Mesendoderm (in vitro differentiated cells): ENCODE results near the gene NDUFS7.
A peak's percentile ranks its signal among the peaks of the same experiment; 100 is the strongest.

ENCODE experiments used
- DNase-seq: peaks from one replicate; pipeline ENCODE4 v3.0.0; 2013
- H2AK5ac ChIP-seq: 2 replicates; pipeline ENCODE4 v1.6.1; 2013; ENCODE audit warnings: low read length, inconsistent platforms
- H2BK120ac ChIP-seq: 2 replicates; pipeline ENCODE4 v1.6.1; 2013; ENCODE audit warnings: low read depth, mild to moderate bottlenecking, low read length, moderate library complexity, mixed read lengths
- H2BK15ac ChIP-seq: replicated peaks from 2 replicates; pipeline ENCODE4 v1.6.1; 2013; ENCODE audit warnings: low read depth, mild to moderate bottlenecking, moderate library complexity
- H2BK5ac ChIP-seq: 2 replicates; pipeline ENCODE4 v1.6.1; 2013; ENCODE audit warnings: low read length, inconsistent platforms
- H3K18ac ChIP-seq: 2 replicates; pipeline ENCODE4 v1.6.1; 2013; ENCODE audit warnings: mild to moderate bottlenecking, low read length, mixed read lengths
- H3K23ac ChIP-seq: one replicate; pipeline ENCODE4 v1.6.1; 2013; ENCODE audit warnings: low read length
- H3K27ac ChIP-seq: 2 replicates; pipeline ENCODE4 v1.5.1; 2013; ENCODE audit warnings: low read depth, mild to moderate bottlenecking, inconsistent platforms, low read length, moderate library complexity
- H3K27me3 ChIP-seq: 2 replicates; pipeline ENCODE4 v1.6.1; 2013; ENCODE audit warnings: low read length, control low read depth, mild to moderate bottlenecking, inconsistent platforms; ENCODE audit not compliant: insufficient read depth, poor library complexity
- H3K36me3 ChIP-seq: 2 replicates; pipeline ENCODE4 v1.6.1; 2013; ENCODE audit warnings: low read length, inconsistent platforms; ENCODE audit not compliant: control insufficient read depth, insufficient read depth
- H3K4ac ChIP-seq: one replicate; pipeline ENCODE4 v1.6.1; 2013; ENCODE audit warnings: low read depth, mild to moderate bottlenecking, low read length, moderate library complexity
- H3K4me1 ChIP-seq: 2 replicates; pipeline ENCODE4 v1.6.1; 2013; ENCODE audit warnings: low read depth, low read length, inconsistent platforms; ENCODE audit not compliant: control insufficient read depth
- H3K4me2 ChIP-seq: 2 replicates; pipeline ENCODE4 v1.6.1; 2013; ENCODE audit warnings: low read length
- H3K4me3 ChIP-seq: 2 replicates; pipeline ENCODE4 v1.5.1; 2013; ENCODE audit warnings: mild to moderate bottlenecking, low read length
- H3K56ac ChIP-seq: one replicate; pipeline ENCODE4 v1.6.1; 2013; ENCODE audit warnings: low read length
- H3K79me1 ChIP-seq: 2 replicates; pipeline ENCODE4 v1.6.1; 2013; ENCODE audit warnings: low read length, inconsistent platforms
- H3K79me2 ChIP-seq: 2 replicates; pipeline ENCODE4 v1.6.1; 2013; ENCODE audit warnings: mild to moderate bottlenecking, low read length; ENCODE audit not compliant: control insufficient read depth, insufficient read depth
- H3K9ac ChIP-seq: 2 replicates; pipeline ENCODE4 v1.6.1; 2013; ENCODE audit warnings: low read length, inconsistent platforms
- H4K5ac ChIP-seq: one replicate; pipeline ENCODE4 v1.6.1; 2013; ENCODE audit warnings: low read length
- H4K8ac ChIP-seq: one replicate; pipeline ENCODE4 v1.6.1; 2013; ENCODE audit warnings: low read depth, mild to moderate bottlenecking, control low read depth, low read length, moderate library complexity
- WGBS: extraction: QIAGEN DNeasy Blood & Tissue Kit; methylation state at CpG from one replicate; pipeline ENCODE4 v1.1.7; 2013; ENCODE audit warnings: low lambda C conversion rate, missing lambda C conversion rate; ENCODE audit not compliant: insufficient coverage; ENCODE audit errors: extremely low coverage; 5-methylcytosine and 5-hydroxymethylcytosine counted together

Gene NDUFS7

GRCh38 chr19:1356508-1356865 lies 27.2 kb upstream of the NDUFS7 start:
- no peak overlapping the region for H3K27ac ChIP-seq
- no peak overlapping the region for H2BK5ac ChIP-seq
- H3K56ac ChIP-seq, result no peak overlapping the region
- no peak overlapping the region for H4K8ac ChIP-seq
- peaks cover 9% of the 10 kb centered on the region for H3K79me2 ChIP-seq
- no peak overlapping the region for H3K4me2 ChIP-seq
- H2AK5ac ChIP-seq, result no peak overlapping the region
- no peak overlapping the region for H3K4me3 ChIP-seq
- H3K79me1 ChIP-seq, result peaks cover 8% of the 10 kb centered on the region
- no peaks in the 10 kb centered on the region for H3K4me1 ChIP-seq
- no peak for DNase-seq
- H2BK15ac ChIP-seq, result no peak overlapping the region
- H3K23ac ChIP-seq, result no peak overlapping the region
- WGBS, result no CpG with 5 or more reads among the region's 3 CpGs
- no peak overlapping the region for H3K18ac ChIP-seq
- H3K27me3 ChIP-seq, result no peaks in the 10 kb centered on the region
- no peak overlapping the region for H3K9ac ChIP-seq
- peaks cover 1% of the 10 kb centered on the region for H3K36me3 ChIP-seq
- H3K4ac ChIP-seq, result no peak overlapping the region
- H4K5ac ChIP-seq, result no peak overlapping the region
- no peak overlapping the region for H2BK120ac ChIP-seq

GRCh38 chr19:1357531-1358109 lies 26.1 kb upstream of the NDUFS7 start:
- Histone ChIP-seq H3K23ac (no peak overlapping the region), H2BK120ac (no peak overlapping the region), H3K4me3 (no peak overlapping the region), H3K36me3 (peaks cover 3% of the 10 kb centered on the region), H4K5ac (no peak overlapping the region), H3K9ac (peak overlapping the region; percentile 29), H3K56ac (peak overlapping the region; percentile 49), H3K4ac (no peak overlapping the region), H2BK15ac (no peak overlapping the region), H2AK5ac (no peak overlapping the region), H2BK5ac (no peak overlapping the region), H3K79me1 (peaks cover 8% of the 10 kb centered on the region), H3K27ac (no peak overlapping the region), H3K4me1 (no peaks in the 10 kb centered on the region), H3K27me3 (no peaks in the 10 kb centered on the region), H4K8ac (no peak overlapping the region), H3K18ac (no peak overlapping the region), H3K4me2 (no peak overlapping the region), H3K79me2 (peaks cover 9% of the 10 kb centered on the region)
- DNase-seq, result peak; percentile 49
- no CpG with 5 or more reads among the region's 24 CpGs for WGBS

- H3K36me3 ChIP-seq, result peaks cover 3% of the 10 kb centered on the region
- H2BK5ac ChIP-seq, result no peak overlapping the region
- WGBS, result no CpG with 5 or more reads among the region's 30 CpGs
- peaks cover 9% of the 10 kb centered on the region for H3K79me2 ChIP-seq
- H3K56ac ChIP-seq, result no peak overlapping the region
- no peak overlapping the region for H4K8ac ChIP-seq
- H2AK5ac ChIP-seq, result no peak overlapping the region
- H3K4me1 ChIP-seq, result no peaks in the 10 kb centered on the region
- H3K4me3 ChIP-seq, result no peak overlapping the region
- H3K23ac ChIP-seq, result no peak overlapping the region
- DNase-seq, result no peak
- no peak overlapping the region for H2BK120ac ChIP-seq
- H3K4me2 ChIP-seq, result no peak overlapping the region
- no peaks in the 10 kb centered on the region for H3K27me3 ChIP-seq
- H3K9ac ChIP-seq, result no peak overlapping the region
- H3K79me1 ChIP-seq, result peaks cover 8% of the 10 kb centered on the region
- H3K18ac ChIP-seq, result no peak overlapping the region
- no peak overlapping the region for H4K5ac ChIP-seq
- H3K27ac ChIP-seq, result no peak overlapping the region
- no peak overlapping the region for H3K4ac ChIP-seq
- H2BK15ac ChIP-seq, result no peak overlapping the region
Observed at GRCh38 chr19:1360126-1360817, 23.4 kb upstream of the NDUFS7 start.

GRCh38 chr19:1360818-1361461 lies 22.8 kb upstream of the NDUFS7 start:
- Histone ChIP-seq H3K56ac (no peak overlapping the region), H3K4me2 (no peak overlapping the region), H3K9ac (no peak overlapping the region), H4K5ac (no peak overlapping the region), H2BK15ac (no peak overlapping the region), H4K8ac (no peak overlapping the region), H3K4ac (no peak overlapping the region), H3K79me1 (peaks cover 4% of the 10 kb centered on the region), H3K27me3 (no peaks in the 10 kb centered on the region), H3K79me2 (peaks cover 4% of the 10 kb centered on the region), H3K4me3 (no peak overlapping the region), H3K27ac (no peak overlapping the region), H2BK120ac (no peak overlapping the region), H2BK5ac (no peak overlapping the region), H3K23ac (no peak overlapping the region), H3K18ac (no peak overlapping the region), H3K4me1 (no peaks in the 10 kb centered on the region), H2AK5ac (no peak overlapping the region), H3K36me3 (peaks cover 3% of the 10 kb centered on the region)
- DNase-seq, result no peak
- WGBS, result no CpG with 5 or more reads among the region's 31 CpGs

- no peak overlapping the region for H2BK120ac ChIP-seq
- H3K4me3 ChIP-seq, result no peak overlapping the region
- peaks cover 4% of the 10 kb centered on the region for H3K79me2 ChIP-seq
- H3K79me1 ChIP-seq, result peaks cover 4% of the 10 kb centered on the region
- H3K56ac ChIP-seq, result no peak overlapping the region
- no peak overlapping the region for H4K5ac ChIP-seq
- no peak overlapping the region for H3K23ac ChIP-seq
- no peak overlapping the region for H3K4ac ChIP-seq
- no peak for DNase-seq
- no peak overlapping the region for H3K4me2 ChIP-seq
- no peak overlapping the region for H2AK5ac ChIP-seq
- H3K18ac ChIP-seq, result no peak overlapping the region
- peaks cover 3% of the 10 kb centered on the region for H3K36me3 ChIP-seq
- H2BK5ac ChIP-seq, result no peak overlapping the region
- H3K9ac ChIP-seq, result no peak overlapping the region
- H2BK15ac ChIP-seq, result no peak overlapping the region
- no peaks in the 10 kb centered on the region for H3K4me1 ChIP-seq
- H3K27me3 ChIP-seq, result no peaks in the 10 kb centered on the region
- WGBS, result no CpG with 5 or more reads among the region's 30 CpGs
- H4K8ac ChIP-seq, result no peak overlapping the region
- no peak overlapping the region for H3K27ac ChIP-seq
Observed at GRCh38 chr19:1361601-1362386, 21.9 kb upstream of the NDUFS7 start.
